Measurements from ENCODE around the gene KAZN.

DNA sequence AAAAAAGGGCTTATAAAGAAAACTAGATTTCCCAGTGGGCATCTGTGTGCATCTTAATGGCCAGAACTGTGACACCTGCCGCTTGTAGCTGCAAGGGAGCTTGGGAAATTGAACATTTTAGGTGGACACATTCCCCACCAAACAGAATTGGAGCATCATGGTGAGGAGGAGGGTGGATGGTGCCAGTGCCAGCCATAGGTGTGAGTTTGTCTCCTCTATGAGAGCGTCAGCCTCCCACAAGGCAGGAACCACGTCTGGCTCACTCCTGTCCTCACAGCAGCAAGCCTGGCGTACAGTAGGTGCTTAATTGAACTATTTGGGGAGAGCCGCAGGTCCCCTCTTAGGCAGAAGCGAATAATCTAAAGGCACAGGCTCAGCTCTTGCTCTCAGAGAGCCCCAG lies 430.6 kb downstream of the KAZN start:
- TF ChIP-seq, protein P1, sequence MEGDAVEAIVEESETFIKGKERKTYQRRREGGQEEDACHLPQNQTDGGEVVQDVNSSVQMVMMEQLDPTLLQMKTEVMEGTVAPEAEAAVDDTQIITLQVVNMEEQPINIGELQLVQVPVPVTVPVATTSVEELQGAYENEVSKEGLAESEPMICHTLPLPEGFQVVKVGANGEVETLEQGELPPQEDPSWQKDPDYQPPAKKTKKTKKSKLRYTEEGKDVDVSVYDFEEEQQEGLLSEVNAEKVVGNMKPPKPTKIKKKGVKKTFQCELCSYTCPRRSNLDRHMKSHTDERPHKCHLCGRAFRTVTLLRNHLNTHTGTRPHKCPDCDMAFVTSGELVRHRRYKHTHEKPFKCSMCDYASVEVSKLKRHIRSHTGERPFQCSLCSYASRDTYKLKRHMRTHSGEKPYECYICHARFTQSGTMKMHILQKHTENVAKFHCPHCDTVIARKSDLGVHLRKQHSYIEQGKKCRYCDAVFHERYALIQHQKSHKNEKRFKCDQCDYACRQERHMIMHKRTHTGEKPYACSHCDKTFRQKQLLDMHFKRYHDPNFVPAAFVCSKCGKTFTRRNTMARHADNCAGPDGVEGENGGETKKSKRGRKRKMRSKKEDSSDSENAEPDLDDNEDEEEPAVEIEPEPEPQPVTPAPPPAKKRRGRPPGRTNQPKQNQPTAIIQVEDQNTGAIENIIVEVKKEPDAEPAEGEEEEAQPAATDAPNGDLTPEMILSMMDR (tag by site-specific recombination; IDR thresholded peaks at IDR 0.05): no peak
- TF ChIP-seq SETDB1 (IDR thresholded peaks at IDR 0.05; ENCODE audit: insufficient read length, low read length) (no peak), ZNF558 (tag by site-specific recombination; IDR thresholded peaks at IDR 0.05) (no peak), ZBTB44 (tag by site-specific recombination; IDR thresholded peaks at IDR 0.05) (no peak), ZNF610 (tag by site-specific recombination; IDR thresholded peaks at IDR 0.05; ENCODE audit: borderline replicate concordance) (no peak), SP2 (tag by site-specific recombination; IDR thresholded peaks at IDR 0.05) (no peak)

Measured in HEK293 (cell line).